SK-N-MC (cell line): ENCODE results near the gene AFTPH.

ENCODE experiments used
- DNase-seq: peaks from one replicate; pipeline ENCODE4 v3.0.0-alpha.2; 2011; ENCODE audit warnings: low read depth, low spot score
- H3K27ac ChIP-seq: fragments of 200-600 bp; sonication (generic); 2 replicates; pipeline ENCODE4 v1.5.1; 2016; ENCODE audit warnings: mixed run types
- H3K36me3 ChIP-seq: fragments of 200-600 bp; sonication (generic); 2 replicates; pipeline ENCODE4 v1.6.1; 2017; ENCODE audit warnings: antibody characterized with exemption, low read length, mixed read lengths; ENCODE audit not compliant: insufficient read depth
- H3K4me3 ChIP-seq: fragments of 200-600 bp; sonication (generic); 2 replicates; pipeline ENCODE4 v1.5.1; 2016
- H3K9ac ChIP-seq: fragments of 200-600 bp; sonication (generic); 2 replicates; pipeline ENCODE4 v1.8.0; 2017; ENCODE audit warnings: mixed run types, mixed read lengths; ENCODE audit not compliant: insufficient read length
- H3K9me3 ChIP-seq: fragments of 200-600 bp; sonication (generic); 2 replicates; pipeline ENCODE4 v1.6.1; 2017; ENCODE audit warnings: low read depth, mild to moderate bottlenecking, antibody characterized with exemption, low read length, moderate library complexity, mixed read lengths
- EZH2 ChIP-seq: fragments of 200-600 bp; sonication (generic); IDR thresholded peaks from one replicate; pipeline ENCODE4 v1.6.1; 2017; ENCODE audit warnings: antibody characterized with exemption
- FOXP2 ChIP-seq: optimal IDR thresholded peaks from 2 replicates; pipeline ENCODE3; 2011; ENCODE audit warnings: mild to moderate bottlenecking, moderate library complexity; ENCODE audit not compliant: insufficient read depth; ENCODE audit errors: extremely low read length, control extremely low read depth
- POLR2AphosphoS5 ChIP-seq: IDR thresholded peaks from 2 replicates; pipeline ENCODE4 v1.6.1; 2012; ENCODE audit warnings: mild to moderate bottlenecking, low read depth, low read length, borderline replicate concordance

AFTPH gene

GRCh38 chr2:64613276-64613675, 89.1 kb downstream of the AFTPH start:
- TF ChIP-seq FOXP2: no peak
- TF ChIP-seq POLR2AphosphoS5: no peak
- no peak for TF ChIP-seq EZH2
- Histone ChIP-seq H3K9ac (no peak overlapping the region), H3K27ac (no peak overlapping the region), H3K4me3 (no peak overlapping the region), H3K36me3 (no peaks in the 10 kb centered on the region), H3K9me3 (no peaks in the 10 kb centered on the region)
- no peak for DNase-seq

- TF ChIP-seq EZH2 (no peak), FOXP2 (no peak), POLR2AphosphoS5 (no peak)
- H3K36me3 ChIP-seq: no peaks in the 10 kb centered on the region
- DNase-seq: no peak
- H3K27ac ChIP-seq: no peak overlapping the region
- H3K9ac ChIP-seq: no peak overlapping the region
- H3K9me3 ChIP-seq: no peaks in the 10 kb centered on the region
- no peak overlapping the region for H3K4me3 ChIP-seq
These were observed 91.2 kb downstream of the AFTPH start for GRCh38 chr2:64615192-64615763.

- H3K9ac ChIP-seq: no peak overlapping the region
- H3K36me3 ChIP-seq: no peaks in the 10 kb centered on the region
- H3K4me3 ChIP-seq: no peak overlapping the region
- H3K27ac ChIP-seq: no peak overlapping the region
- TF ChIP-seq EZH2 (no peak), FOXP2 (no peak), POLR2AphosphoS5 (no peak)
- no peaks in the 10 kb centered on the region for H3K9me3 ChIP-seq
- DNase-seq: no peak
These were observed 91.9 kb downstream of the AFTPH start for GRCh38 chr2:64615844-64616536.

GRCh38 chr2:64617631-64618151, 93.6 kb downstream of the AFTPH start:
- no peaks in the 10 kb centered on the region for H3K9me3 ChIP-seq
- no peak for DNase-seq
- H3K9ac ChIP-seq: peak overlapping the region; percentile 49
- TF ChIP-seq POLR2AphosphoS5: no peak
- no peak for TF ChIP-seq FOXP2
- TF ChIP-seq EZH2: no peak
- H3K36me3 ChIP-seq: no peaks in the 10 kb centered on the region
- peak overlapping the region; percentile 46 for H3K4me3 ChIP-seq
- peak overlapping the region; percentile 73 for H3K27ac ChIP-seq

GRCh38 chr2:64620661-64621060, 96.5 kb downstream of the AFTPH start:
- Histone ChIP-seq H3K27ac (no peak overlapping the region), H3K36me3 (no peaks in the 10 kb centered on the region), H3K4me3 (no peak overlapping the region), H3K9me3 (no peaks in the 10 kb centered on the region), H3K9ac (no peak overlapping the region)
- no peak for DNase-seq
- TF ChIP-seq FOXP2 (no peak), EZH2 (no peak), POLR2AphosphoS5 (no peak)

GRCh38 chr2:64622443-64623241, 98.5 kb downstream of the AFTPH start:
- Histone ChIP-seq H3K9ac (no peak overlapping the region), H3K4me3 (no peak overlapping the region), H3K27ac (no peak overlapping the region), H3K9me3 (no peaks in the 10 kb centered on the region), H3K36me3 (no peaks in the 10 kb centered on the region)
- DNase-seq: no peak
- TF ChIP-seq FOXP2 (no peak), POLR2AphosphoS5 (no peak), EZH2 (no peak)

- no peak overlapping the region for H3K9ac ChIP-seq
- H3K4me3 ChIP-seq: no peak overlapping the region
- DNase-seq: no peak
- no peak overlapping the region for H3K27ac ChIP-seq
- TF ChIP-seq EZH2 (no peak), POLR2AphosphoS5 (no peak), FOXP2 (no peak)
- H3K9me3 ChIP-seq: no peaks in the 10 kb centered on the region
- no peaks in the 10 kb centered on the region for H3K36me3 ChIP-seq
These were observed 99.2 kb downstream of the AFTPH start for GRCh38 chr2:64623242-64623850.

GRCh38 chr2:64624108-64624610, 100.0 kb downstream of the AFTPH start:
- no peak overlapping the region for H3K4me3 ChIP-seq
- H3K9ac ChIP-seq: no peak overlapping the region
- no peaks in the 10 kb centered on the region for H3K36me3 ChIP-seq
- no peak for TF ChIP-seq FOXP2
- TF ChIP-seq EZH2: no peak
- no peak for TF ChIP-seq POLR2AphosphoS5
- no peak for DNase-seq
- no peak overlapping the region for H3K27ac ChIP-seq
- no peaks in the 10 kb centered on the region for H3K9me3 ChIP-seq
